ENCODE results near the gene CD14.
"Not testable (repeated sequence)": the region's sequence is repeated elsewhere in the genome, so short reads cannot be mapped to it uniquely, and the experiment has no call there.

DNA sequence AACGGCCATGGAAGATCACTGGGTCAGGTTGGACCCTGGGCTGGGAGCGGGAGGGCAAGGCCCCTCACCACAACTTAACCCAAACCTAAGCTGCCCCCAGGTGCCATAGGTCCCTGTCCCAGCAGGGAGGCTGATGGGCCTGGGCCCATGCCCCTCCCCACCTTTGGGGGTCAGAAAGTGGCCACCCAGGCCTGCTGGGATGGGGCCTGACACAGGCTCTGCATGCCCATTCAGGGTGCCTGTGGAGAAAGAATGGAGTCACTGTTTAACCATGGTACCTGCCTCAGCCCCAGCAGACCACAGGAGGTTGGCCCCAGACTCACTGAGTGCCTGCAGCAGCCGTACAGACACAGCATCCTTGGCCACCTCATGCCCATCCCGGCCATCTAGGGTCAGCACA, 38.1 kb upstream of the CD14 start:
- TF ChIP-seq, protein P1, sequence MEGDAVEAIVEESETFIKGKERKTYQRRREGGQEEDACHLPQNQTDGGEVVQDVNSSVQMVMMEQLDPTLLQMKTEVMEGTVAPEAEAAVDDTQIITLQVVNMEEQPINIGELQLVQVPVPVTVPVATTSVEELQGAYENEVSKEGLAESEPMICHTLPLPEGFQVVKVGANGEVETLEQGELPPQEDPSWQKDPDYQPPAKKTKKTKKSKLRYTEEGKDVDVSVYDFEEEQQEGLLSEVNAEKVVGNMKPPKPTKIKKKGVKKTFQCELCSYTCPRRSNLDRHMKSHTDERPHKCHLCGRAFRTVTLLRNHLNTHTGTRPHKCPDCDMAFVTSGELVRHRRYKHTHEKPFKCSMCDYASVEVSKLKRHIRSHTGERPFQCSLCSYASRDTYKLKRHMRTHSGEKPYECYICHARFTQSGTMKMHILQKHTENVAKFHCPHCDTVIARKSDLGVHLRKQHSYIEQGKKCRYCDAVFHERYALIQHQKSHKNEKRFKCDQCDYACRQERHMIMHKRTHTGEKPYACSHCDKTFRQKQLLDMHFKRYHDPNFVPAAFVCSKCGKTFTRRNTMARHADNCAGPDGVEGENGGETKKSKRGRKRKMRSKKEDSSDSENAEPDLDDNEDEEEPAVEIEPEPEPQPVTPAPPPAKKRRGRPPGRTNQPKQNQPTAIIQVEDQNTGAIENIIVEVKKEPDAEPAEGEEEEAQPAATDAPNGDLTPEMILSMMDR (conservative IDR thresholded peaks at IDR 0.05 in 1 of 2, IDR thresholded peaks at IDR 0.05 in 1 of 2; ENCODE audit: extremely low read depth in 1 of 2, insufficient read depth in 1 of 2, low read depth in 1 of 2, low read length in 2 of 2) = not testable (repeated sequence)
- not testable (repeated sequence) for TF ChIP-seq EZH2 (IDR thresholded peaks at IDR 0.05; ENCODE audit: borderline replicate concordance, low read length)

All from mammary epithelial cell (primary cell).